ENCODE measurements around the gene KAZN. TPM values are rescaled to one million over a fixed set of nuclear protein-coding genes. Genes with fewer than 3 reads are reported as not detected.

Gene KAZN
- total and polyA plus RNA-seq, 11 donors = 0.65 to 6.5 (median 2.3) TPM

- intact Hi-C loops (cut with DNase I) = no loop called here
- H3K36me3 ChIP-seq = peaks cover 0 to under 1% (median 0%) of the 10 kb centered on the region in 9 donors
- H3K27me3 ChIP-seq = no peaks in the 10 kb centered on the region
- no peak for TF ChIP-seq CTCF (IDR thresholded peaks at IDR 0.05)
- TF ChIP-seq POLR2A (IDR thresholded peaks at IDR 0.05) = no peak
- ATAC-seq (peak; percentile 50 to 91 (median 88)), DNase-seq (peak in 3 of 5 donors; percentile 52 to 62 (median 53))
- H3K4me3 ChIP-seq = no peak overlapping the region
- peaks cover 0 to 6% (median 0%) of the 10 kb centered on the region in 12 donors for H3K9me3 ChIP-seq
- WGBS, 4 donors = 60 to 73% (median 66%) methylated on average over 12 to 15 of the region's 15 CpGs
- peaks cover 0 to 24% (median 14%) of the 10 kb centered on the region in 12 donors for H3K4me1 ChIP-seq
- H3K27ac ChIP-seq = peak overlapping the region in 6 of 12 donors; percentile 4 to 64 (median 34)
These were observed 369.9 kb downstream of the KAZN start for GRCh38 chr1:14968251-14968851.

GRCh38 chr1:14969006-14969405, 370.5 kb downstream of the KAZN start:
- intact Hi-C loops (cut with DNase I) = no loop called here
- peak overlapping the region in 5 of 12 donors; percentile 4 to 64 (median 43) for H3K27ac ChIP-seq

DNA sequence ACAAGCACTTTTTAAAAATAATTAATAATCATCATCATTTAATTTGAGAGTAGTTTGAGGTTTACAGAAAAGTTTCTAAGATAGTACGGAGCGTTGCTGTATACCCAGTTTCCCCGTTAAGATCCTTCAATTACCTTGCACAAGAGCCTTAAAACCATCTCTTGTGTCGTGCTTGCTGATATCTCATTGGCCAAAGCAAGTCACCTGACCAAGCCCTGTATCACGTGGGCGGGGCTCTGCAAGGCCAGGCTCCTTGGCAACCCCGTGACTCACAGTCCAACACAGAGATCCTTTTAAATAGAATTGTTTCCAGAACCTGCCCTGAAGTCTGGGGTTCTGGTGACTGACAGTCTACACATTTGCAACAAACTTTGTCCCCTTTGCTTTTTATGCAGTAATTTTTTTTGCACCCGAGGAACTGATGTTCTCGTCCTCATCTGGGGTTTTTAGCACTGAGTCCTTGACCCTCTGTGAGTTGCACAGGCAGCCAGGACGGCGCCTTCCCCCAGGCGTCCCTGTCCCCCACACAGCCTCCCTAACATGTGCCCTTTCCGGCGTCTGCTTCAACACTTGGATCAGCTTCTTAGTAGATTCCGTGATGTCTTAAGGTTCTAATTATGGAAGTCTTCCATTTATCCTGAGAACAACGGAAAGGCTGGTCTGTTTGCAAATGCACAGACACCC, 371.8 kb downstream of the KAZN start:
- Histone ChIP-seq H3K9me3 (peaks cover 0 to 12% (median 0%) of the 10 kb centered on the region in 12 donors), H3K4me1 (peaks cover 0 to 28% (median 14%) of the 10 kb centered on the region in 12 donors), H3K4me3 (no peak overlapping the region), H3K27ac (no peak overlapping the region), H3K36me3 (no peaks in the 10 kb centered on the region), H3K27me3 (no peaks in the 10 kb centered on the region)
- WGBS, 4 donors = 71 to 76% (median 75%) methylated on average over 16 of the region's 16 CpGs
- no peak for TF ChIP-seq CTCF (IDR thresholded peaks at IDR 0.05)
- no peak for TF ChIP-seq POLR2A (IDR thresholded peaks at IDR 0.05)
- ATAC-seq (peak in 3 of 4 donors; percentile 21 to 58 (median 29)), DNase-seq (peak in 2 of 5 donors; percentile 57 to 67)
- intact Hi-C loops (cut with DNase I) = loop anchor here in 1 of 10 donors (5.0 kb wide), 1 partner anchor 57 kb away; no protein-coding TSS in a partner anchor

More at GRCh38 chr1:14969006-14969405, 370.5 kb downstream of the KAZN start:
- Histone ChIP-seq H3K4me1 (peaks cover 0 to 24% (median 14%) of the 10 kb centered on the region in 12 donors), H3K9me3 (peaks cover 0 to 9% (median 0%) of the 10 kb centered on the region in 12 donors), H3K27me3 (no peaks in the 10 kb centered on the region), H3K4me3 (no peak overlapping the region), H3K36me3 (no peaks in the 10 kb centered on the region)
- TF ChIP-seq POLR2A (IDR thresholded peaks at IDR 0.05) (no peak), CTCF (IDR thresholded peaks at IDR 0.05) (no peak)
- DNase-seq = no peak
- peak in 2 of 4 donors; percentile 7 to 11 for ATAC-seq
- 75 to 89% (median 85%) methylated on average over 5 to 7 of the region's 7 CpGs for WGBS, 4 donors

- Histone ChIP-seq H3K9me3 (peaks cover 0 to 12% (median 0%) of the 10 kb centered on the region in 12 donors), H3K4me3 (no peak overlapping the region), H3K36me3 (no peaks in the 10 kb centered on the region), H3K27ac (no peak overlapping the region), H3K4me1 (peaks cover 0 to 30% (median 14%) of the 10 kb centered on the region in 12 donors), H3K27me3 (no peaks in the 10 kb centered on the region)
- intact Hi-C loops (cut with DNase I) = loop anchor here in 1 of 10 donors (5.0 kb wide), 1 partner anchor 57 kb away; no protein-coding TSS in a partner anchor
- DNase-seq (no peak), ATAC-seq (no peak)
- WGBS, 4 donors = 85 to 90% (median 88%) methylated on average over 5 of the region's 5 CpGs
- TF ChIP-seq POLR2A (IDR thresholded peaks at IDR 0.05) (no peak), CTCF (IDR thresholded peaks at IDR 0.05) (no peak)
These were observed 372.3 kb downstream of the KAZN start for GRCh38 chr1:14970799-14971141.
